GM21528 (cell line): ENCODE results near the gene SMPDL3A.
"Not testable (repeated sequence)": the region's sequence is repeated elsewhere in the genome, so short reads cannot be mapped to it uniquely, and the experiment has no call there.

Experiments
- ATAC-seq: cut with Tn5 transposase; IDR thresholded peaks from one replicate; pipeline ENCODE4 v1.9.1; 2021; ENCODE audit warnings: mild to moderate bottlenecking, moderate library complexity; ENCODE audit not compliant: unreplicated experiment, low FRiP score

Gene SMPDL3A

GRCh38 chr6:122789182-122790027 is at the start of gene SMPDL3A:
TSS of gene SMPDL3A (plus strand) at chr6:122789258. CDS start at chr6:122789347, 89 bp downstream.
- peak; percentile 70 for ATAC-seq

- no peak for ATAC-seq
Observed at GRCh38 chr6:122740091-122740490, 49.0 kb upstream of the SMPDL3A start.

GRCh38 chr6:122740936-122741335 is 48.1 kb upstream of the SMPDL3A start:
- ATAC-seq = no peak

- ATAC-seq = not testable (repeated sequence)
Observed at GRCh38 chr6:122744247-122744646, 44.8 kb upstream of the SMPDL3A start.

GRCh38 chr6:122744856-122745255 is 44.2 kb upstream of the SMPDL3A start:
- not testable (repeated sequence) for ATAC-seq

- no peak for ATAC-seq
Observed at GRCh38 chr6:122746688-122747087, 42.4 kb upstream of the SMPDL3A start.

GRCh38 chr6:122747573-122747972 is 41.5 kb upstream of the SMPDL3A start:
- ATAC-seq = no peak

- ATAC-seq = not testable (repeated sequence)
Observed at GRCh38 chr6:122748945-122749344, 40.1 kb upstream of the SMPDL3A start.

- no peak for ATAC-seq
Observed at GRCh38 chr6:122749451-122750050, 39.5 kb upstream of the SMPDL3A start.

GRCh38 chr6:122751326-122751725 is 37.7 kb upstream of the SMPDL3A start:
- ATAC-seq = peak; percentile 94

- ATAC-seq = no peak
Observed at GRCh38 chr6:122752459-122752858, 36.6 kb upstream of the SMPDL3A start.

- ATAC-seq = no peak
Observed at GRCh38 chr6:122753000-122753687, 35.9 kb upstream of the SMPDL3A start.

- ATAC-seq = no peak
Observed at GRCh38 chr6:122753688-122754056, 35.4 kb upstream of the SMPDL3A start.

GRCh38 chr6:122754191-122754731 is 34.8 kb upstream of the SMPDL3A start:
- no peak for ATAC-seq

GRCh38 chr6:122755901-122756300 is 33.2 kb upstream of the SMPDL3A start:
- ATAC-seq = no peak

GRCh38 chr6:122758927-122759334 is 30.1 kb upstream of the SMPDL3A start:
- ATAC-seq = peak; percentile 98

GRCh38 chr6:122760330-122760729 is 28.7 kb upstream of the SMPDL3A start:
- no peak for ATAC-seq

GRCh38 chr6:122766256-122766655 is 22.8 kb upstream of the SMPDL3A start:
- no peak for ATAC-seq

GRCh38 chr6:122770835-122771601 is 18.0 kb upstream of the SMPDL3A start:
- no peak for ATAC-seq

- ATAC-seq = no peak
Observed at GRCh38 chr6:122772724-122773415, 16.2 kb upstream of the SMPDL3A start.
